GM21381 (cell line): ENCODE measurements around the gene LYPD6B.

ENCODE experiments used
- ATAC-seq: cut with Tn5 transposase; IDR thresholded peaks from one replicate; pipeline ENCODE4 v1.9.1; 2021; ENCODE audit warnings: mild to moderate bottlenecking, moderate library complexity; ENCODE audit not compliant: unreplicated experiment

The LYPD6B gene

DNA sequence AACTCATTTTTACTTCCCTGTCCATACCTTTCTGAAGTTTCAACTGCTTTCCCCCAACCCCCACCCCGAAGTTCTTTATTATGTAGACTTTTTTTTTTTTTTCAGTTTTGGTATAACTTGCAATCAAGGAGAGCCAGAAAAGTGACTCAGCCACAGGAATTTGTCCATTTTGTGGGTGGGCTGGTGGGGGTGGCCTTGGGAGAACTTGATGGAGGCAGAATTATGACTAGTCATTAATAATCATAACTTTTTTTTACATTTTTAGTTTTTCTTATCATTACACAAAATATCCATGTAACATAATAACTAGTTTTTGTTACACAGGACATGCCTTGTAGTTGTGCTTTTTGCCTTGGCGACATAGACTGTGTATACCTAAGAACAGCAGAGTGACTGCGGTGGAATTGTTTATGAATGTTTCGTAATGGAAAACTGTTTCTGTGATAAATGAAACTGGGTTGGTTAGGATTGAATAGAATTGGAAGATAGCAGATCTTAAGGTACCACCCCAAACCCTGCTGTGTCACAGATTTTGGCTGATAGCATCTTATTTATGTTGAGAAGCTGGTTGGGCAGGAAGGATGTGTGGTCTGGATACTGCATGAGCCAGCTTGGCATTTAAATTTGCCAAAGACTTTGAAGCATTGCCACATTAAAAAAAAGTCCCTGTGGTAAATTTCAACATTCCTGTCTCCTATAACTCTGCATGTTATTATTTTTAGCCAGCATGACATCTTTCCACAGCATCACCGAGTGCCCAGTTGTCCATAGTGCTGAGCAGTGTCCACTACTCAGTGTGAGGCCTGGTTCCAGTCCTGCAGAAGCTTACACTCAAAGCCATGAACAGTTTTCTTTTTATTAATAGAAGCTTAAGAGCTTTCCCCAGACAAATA, 30.7 kb downstream of the LYPD6B start:
- no peak for ATAC-seq

DNA sequence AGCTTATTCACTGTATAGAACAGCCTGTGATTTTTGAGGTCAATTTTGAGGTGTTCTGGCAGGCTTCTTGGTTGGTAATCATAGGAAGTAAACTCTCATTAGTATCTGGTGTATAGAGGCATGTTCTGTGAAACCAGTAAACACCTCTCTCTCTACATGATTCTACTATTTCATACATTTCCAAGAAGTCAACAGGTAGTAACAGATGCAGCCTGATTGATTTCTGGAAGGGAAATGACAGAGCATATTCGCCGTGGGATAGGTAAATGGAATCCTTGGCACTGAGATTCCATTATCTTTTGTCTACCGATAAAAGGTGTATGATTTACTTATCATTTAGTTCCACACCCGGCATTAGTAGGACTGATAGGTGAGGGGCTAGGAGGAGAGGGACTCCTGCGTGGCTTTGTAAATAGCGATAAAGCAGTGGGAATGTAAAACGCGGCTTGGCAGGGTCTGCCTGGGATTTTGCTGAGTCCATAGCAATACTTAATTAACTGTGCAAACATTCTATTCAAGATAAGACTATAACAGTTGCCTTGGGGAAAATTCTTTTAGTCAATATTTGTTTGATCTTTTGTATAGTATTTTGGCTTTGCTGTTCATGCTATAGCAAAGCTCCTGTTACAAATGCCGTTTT, 32.3 kb downstream of the LYPD6B start:
- ATAC-seq, result no peak

DNA sequence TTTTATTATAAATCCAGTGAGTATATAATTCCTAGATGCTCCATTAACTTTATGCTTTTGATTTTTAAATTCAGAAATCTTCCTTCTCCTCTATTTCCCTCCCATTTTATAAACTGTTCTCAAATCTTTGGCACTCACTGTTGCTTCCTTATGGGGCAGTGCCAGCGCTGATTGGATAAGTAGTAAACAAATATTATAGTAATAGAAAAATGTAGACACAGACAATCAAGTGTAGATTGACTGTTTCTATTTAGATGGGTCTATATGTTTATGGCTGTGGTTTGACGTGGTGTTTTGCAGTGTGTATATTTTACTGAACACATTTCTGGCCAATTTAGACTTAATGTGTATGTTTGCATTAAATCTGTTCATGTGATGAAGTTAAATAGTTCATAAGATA, 36.6 kb downstream of the LYPD6B start:
- no peak for ATAC-seq

DNA sequence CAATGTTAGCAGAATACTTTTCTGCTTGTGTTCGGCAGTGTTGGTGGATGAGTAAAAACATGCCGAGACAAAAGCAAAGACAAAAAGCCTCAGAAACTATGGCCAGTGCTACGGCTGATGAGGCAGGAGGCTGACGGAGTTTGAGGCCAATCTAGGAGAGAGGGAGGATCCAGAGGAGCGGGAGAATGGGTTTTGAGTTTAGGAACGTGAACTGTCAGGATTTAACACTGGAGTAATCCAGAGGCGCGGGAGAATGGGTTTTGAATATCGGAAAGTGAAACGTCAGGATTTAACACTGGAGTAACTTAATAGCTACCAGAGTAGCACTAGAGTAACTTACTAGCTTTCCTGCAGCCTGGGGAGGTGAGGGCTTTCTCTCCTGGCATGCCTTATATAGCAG, 37.4 kb downstream of the LYPD6B start:
- ATAC-seq, result no peak

DNA sequence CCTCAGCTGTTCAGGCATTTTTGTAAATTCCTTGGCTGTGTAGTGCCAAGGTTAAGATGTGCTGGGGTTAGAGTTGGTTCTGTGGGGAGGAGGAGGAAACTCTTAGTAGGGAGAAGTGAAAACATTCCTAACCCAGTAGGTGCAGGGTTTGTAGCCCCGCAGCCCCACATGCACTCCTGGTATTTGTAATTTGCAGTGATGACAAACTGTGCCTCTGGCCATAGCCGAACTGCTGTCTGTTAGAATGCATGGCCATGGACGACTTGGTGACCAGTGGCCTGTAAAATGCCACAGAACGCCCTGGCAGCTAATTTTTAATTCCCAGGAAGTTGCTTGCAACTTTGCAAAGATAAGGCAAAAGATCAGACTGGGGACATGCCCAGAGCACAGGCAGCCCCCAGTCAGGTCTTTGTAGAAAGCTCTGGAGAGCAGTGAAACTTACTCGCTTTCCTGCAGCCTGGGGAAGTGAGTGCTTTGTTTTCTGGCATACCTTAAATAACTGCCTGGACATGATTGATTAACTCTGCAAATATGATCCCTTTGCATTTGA, 38.4 kb downstream of the LYPD6B start:
- ATAC-seq, result no peak

DNA sequence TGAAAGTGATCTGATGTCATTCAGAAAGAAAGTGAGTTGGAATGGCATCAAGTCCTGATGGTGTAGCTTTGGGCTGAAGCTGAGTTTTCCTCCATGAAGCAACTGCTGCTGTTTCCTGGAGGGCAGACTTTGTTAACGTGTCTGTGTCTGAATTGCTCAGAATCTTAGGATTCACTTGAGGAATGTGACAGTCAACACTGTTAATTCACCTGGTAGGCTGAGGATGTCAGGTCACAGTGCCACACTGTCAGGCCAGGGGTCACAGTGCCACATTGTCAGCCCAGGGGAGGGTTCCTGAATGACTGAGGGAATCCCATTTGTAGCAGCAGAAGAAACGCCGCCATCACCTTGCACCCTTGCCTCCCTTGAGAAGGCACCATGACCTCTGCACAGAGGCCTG, 39.4 kb downstream of the LYPD6B start:
- no peak for ATAC-seq

DNA sequence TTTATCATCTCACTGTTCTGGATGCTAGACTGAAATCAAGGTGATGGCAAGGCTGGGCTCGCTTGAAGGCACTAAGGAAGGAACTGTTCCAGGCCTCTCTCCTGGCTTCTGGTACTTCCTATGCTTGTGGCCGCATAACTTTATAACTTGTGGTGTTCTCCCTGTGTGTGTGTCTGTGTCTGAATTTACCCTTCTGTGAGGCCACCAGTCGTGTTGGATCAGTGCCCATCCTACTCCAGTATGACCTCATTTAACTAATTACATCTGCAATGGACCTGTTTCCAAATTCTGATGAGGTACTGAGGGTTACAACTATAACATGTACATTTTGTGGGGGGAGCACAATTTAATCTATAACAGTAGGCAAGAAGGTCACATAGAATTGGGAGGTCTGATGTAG, 41.6 kb downstream of the LYPD6B start:
- no peak for ATAC-seq

DNA sequence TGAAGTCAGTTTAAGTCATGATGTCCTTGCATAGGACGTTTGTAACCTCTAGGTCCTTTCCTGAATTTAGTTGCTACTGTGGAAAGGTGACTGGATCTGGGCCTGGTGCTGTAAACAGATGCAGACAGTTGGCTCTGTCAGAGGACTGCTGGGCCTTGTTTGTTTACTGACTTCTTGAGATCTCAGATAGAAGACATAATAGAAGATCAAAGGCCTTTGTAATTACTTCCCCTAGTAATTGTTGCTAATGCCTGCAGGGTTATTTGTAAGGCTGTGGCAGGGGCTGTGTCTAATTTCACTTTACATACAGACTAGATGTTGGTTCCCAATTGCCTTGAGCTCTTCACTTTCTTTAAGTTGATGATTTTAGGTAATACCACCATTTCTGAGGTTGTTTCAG, 42.5 kb downstream of the LYPD6B start:
- no peak for ATAC-seq

DNA sequence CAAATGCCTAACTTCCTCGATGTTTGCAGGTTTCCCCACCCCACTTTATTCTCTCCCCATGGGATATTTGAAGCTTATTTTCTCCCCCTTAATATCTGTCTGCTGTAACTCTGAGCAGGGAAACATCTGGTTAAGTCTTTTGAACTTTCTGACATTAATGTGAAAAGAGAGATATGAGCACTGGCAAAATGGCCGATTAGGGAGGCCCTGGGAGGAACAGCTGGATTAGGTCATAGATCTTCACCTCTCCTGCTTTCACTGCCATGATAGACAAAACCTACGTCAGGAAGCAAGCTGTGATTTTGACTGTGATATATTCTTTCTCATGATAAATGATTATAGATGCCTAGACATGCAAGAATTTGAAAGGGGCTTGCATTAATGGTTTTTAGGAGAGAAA, 43.6 kb downstream of the LYPD6B start:
- no peak for ATAC-seq

DNA sequence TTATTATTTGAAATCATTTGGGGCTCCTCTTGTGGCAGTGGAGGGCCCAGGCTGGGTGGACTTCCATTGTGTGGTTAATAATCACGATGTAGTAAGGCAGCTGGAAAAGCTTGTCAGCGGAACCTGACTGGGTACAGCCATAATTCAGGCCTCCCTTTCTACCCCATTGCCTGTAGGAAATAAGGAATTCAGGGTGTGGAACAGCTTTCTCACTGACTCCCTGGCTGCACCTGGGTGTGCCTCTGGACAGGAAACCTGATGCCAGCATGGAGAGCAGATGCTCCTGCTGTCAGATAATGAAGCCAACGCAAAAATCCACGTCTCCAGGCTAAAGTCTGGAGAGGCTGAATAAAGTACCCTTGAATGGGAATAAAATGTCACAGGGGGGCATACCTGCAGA, 44.2 kb downstream of the LYPD6B start:
- no peak for ATAC-seq

DNA sequence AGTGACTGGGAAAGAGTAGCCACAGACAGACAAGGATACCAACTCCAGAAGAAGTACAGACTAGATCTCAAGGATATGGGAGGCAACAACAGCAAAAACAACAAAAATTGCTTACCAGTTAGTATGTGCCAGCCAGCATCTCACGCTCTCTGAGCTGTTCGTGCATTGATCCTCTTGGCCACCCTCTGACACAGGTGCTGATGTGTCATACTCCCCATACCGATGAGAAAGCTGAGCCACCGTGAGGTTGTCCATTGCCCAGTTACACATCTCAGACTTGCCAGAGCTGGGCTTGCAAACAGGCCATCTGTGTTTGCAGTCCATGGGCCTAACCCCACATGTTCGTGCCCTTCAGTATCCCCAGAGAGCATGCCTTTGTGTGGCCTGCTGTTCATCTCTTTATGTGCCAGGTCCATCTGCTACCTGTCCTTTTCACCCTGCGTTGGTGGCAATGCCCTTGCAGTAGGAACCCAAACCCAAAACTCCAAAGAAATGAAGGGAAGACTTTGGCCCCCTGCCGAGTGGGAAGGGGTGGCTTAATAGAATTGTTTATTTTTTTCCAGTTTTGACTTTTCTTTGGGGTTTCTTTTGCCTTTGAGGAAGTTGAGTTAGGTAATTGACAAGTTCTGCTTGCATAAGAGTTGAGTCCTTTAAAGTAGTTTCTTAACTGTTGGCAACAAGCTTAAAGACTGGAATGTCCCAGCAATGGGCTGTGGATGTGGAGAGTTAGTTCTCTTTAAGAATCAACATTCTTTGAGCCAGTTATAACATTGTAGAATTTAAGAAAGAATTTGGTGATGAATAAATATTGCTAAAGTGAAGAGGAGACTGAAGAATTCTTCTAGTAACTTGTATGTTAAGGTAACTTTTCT, 46.7 kb downstream of the LYPD6B start:
- ATAC-seq, result no peak

DNA sequence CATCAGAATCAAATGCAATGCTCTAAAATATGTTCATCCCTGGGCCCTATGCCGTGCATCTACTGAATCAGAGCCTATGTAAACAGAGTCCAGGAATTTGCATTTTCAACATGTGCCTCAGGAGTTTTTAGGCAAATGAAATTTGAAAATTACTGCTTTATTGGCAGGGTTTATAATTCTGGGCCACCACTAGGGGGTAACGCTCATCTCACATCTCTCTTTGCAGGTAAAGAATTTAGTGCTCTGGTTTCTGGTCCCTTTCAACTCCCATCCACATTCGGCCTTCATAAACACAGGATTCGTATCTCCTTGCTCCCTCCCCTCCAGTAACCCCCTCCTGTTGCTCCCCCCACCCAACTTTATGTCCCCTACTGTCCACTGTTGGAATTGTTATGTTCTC, 49.3 kb downstream of the LYPD6B start:
- ATAC-seq, result no peak

DNA sequence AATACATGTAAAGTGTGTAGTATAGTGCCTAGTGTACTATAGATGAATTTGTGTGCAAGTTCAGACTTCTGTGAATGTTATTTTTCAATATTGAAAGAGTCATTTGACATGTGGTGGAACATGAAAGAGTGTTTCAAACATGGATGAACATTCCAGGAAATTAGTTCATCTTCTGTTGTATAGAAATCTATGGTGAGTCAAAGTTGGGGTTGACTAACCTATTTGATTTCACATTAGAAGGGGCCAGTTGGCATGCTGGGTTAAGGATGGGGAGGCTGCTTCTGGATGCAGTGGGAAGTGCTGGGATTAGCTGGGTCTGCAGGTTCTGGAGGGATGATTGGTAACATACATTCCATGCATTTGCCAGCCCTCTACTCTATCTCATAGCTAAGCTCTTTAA, 50.6 kb downstream of the LYPD6B start:
- ATAC-seq, result no peak

DNA sequence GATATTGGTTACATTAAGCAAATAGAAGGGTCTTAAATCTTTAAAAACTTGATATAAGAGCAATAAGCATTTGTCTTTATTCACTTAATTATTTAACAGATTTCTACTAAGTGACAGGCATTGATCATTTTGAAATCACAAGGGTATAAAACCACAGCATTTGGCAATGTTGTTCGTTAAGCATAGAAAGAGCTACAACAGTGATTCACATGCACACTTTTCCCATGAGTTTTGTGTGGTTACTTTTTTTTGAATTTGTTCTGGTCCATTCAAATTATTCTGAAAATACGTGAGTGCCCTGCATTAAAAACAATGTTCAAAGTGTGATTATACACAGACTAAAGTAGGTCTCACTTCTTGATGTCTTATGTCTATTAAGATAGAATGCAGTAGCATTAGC, 52.2 kb downstream of the LYPD6B start:
- no peak for ATAC-seq

DNA sequence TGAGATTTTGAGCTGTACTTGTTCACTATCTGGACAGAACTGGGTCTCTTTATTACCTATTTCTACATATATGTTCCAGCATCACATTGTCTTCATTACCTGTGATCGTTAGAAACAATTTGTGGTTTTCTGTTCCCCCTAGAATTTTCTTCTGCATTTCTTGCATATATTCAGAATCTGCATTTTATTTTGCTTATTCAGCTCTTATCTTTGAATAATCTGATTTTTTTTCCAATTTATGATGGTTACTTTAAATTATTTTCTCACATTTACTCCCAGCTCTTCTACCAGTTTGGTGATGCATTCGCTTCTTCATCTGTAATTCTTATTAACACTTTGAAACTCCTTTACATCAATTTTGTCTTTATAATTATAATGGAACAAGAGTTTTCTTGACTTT, 55.1 kb downstream of the LYPD6B start:
- no peak for ATAC-seq

DNA sequence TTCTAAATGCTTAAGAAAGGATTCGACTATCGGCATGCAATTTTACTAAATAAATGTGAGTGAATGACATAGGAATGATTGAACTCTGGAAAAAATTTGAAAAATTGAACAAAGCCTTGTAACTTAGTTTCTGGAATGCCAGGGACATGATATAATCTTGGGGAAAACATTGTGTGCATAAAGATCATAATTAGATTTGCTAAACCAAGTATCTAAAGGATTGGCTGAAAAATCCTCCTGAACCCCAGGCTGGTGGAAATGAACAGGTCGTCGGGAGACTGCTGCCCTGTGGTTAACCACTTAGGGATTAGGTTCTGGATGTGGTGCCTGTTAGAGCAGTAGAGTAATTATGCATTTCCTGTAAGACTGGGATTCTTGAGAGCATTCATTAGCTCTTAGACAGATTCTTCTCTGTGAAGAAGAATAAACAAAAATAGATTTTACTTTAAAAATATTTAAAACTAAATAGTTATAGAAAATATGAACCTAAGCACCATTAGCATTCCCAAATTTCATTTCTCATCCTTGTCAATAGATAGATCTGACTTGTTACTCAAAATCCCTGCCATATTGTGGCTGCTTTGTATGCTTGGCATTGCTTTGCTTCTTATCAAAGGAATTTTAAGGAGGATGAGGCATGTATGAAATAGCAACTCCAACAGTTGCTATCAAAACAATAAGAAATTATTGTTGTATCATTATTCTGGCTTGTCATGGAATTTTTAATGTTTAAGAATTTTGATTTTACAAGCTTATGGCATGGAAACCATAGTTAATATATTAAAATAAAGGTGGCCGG, 55.9 kb downstream of the LYPD6B start:
- ATAC-seq, result no peak

DNA sequence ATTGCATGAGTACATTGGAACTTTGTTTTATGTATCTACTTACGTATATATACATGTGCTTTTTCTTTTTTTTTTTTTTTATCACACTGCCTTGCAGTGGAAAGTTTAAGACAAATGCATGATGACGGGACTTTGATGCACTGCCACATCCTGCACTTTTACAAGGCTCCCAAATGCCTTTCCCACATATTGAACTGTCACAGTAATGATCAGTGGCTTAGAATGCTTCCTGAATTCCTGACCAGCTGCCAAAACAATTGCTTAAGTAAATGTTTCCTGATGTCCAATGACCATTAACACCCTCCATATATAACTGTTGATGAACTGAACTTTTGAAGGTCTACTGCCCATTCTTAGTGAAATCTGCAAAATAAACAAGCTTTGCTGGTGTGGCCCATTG, 60.2 kb downstream of the LYPD6B start:
- no peak for ATAC-seq

DNA sequence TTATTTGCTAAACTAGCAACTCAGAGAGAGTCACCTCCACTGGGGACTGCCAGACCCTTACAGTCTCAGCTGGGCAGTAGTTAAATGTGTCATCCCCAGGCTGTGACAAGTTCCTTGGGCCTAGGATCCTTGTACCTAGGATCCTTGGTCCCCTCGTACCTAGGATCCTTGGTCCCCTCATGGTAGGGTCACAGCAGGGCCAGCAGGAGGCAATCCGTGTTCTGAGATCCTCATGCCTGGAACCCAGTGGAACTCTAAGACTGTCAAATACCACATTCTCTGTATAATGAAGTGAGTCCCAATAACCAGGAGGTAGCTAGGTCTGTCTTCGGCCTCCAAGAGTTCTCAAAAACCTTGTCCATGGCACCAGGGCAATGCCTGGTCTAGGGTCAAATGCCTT, 60.8 kb downstream of the LYPD6B start:
- no peak for ATAC-seq

DNA sequence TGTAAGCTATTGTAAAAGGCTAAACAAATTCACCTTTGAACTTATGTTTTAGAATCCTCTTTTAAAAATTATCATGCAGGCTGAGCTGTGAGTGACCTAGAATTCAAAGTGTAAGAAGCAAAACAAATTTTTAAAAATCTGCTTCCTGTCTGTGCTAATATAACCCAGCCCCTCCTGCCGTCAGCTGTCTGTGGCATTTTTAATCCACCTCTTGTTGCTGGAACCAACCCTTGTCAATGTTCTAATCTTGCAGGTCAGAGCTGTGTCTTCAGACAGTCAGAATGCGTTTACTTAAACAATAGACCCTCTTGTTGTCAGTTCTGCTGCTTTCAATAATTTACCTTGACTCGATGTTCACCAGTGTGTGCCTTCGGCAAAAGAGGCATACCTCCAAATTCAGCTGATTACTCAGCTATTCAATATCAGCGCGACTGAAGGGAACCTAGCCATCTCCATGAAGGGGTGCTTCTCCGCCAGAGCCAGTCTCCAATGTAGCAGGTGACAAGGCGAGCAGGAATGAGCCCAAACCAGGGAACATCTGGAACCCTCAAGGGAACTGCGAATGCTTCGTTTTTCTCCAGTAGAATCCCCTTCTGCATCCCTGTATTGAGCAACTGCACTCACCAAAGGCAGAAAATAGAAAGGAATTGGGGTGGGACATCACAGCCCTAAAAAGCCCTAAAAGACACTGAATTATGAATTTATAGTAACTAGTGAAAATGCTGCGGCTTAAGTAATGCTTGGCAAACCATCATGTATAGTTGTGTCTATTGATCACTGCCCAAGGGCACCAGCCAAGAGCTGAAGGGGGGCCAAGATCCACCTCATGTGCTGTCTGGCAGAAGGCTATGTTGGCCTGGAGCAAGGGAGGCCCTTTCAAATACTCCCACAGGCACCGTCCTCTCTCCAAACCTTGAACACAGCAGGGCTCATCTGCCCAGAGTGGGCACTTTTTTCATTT, 62.5 kb downstream of the LYPD6B start:
- no peak for ATAC-seq
